ENCODE results near the gene B3GNT3. TPM values are rescaled to one million over a fixed set of nuclear protein-coding genes. Genes with fewer than 3 reads are reported as not detected.

The B3GNT3 gene
- total and polyA plus RNA-seq, 2 of the 13 experiments (the other 11 are each of a cell fraction or from before 2014, with no cell fraction given): 0.86 to 4.0 TPM

GRCh38 chr19:17754634-17755442, 40.1 kb upstream of the B3GNT3 start (continued):
- TF ChIP-seq ZBTB33 (CRISPR knock-in tag; IDR thresholded peaks at IDR 0.05) (peak; percentile 62; the same call in 1 of the 2 replicates), KLF6 (CRISPR knock-in tag; IDR thresholded peaks at IDR 0.05) (no peak)

GRCh38 chr19:17755443-17755890, 39.5 kb upstream of the B3GNT3 start:
- WGBS (ENCODE audit: low lambda C conversion rate): 90% methylated on average over 1 of the region's 1 CpG
- Histone ChIP-seq H3K4me1 (ENCODE audit: insufficient read depth, low read length) (peaks cover 38% of the 10 kb centered on the region), H4K20me1 (ENCODE audit: insufficient read depth, low read length) (no peaks in the 10 kb centered on the region), H3K9me3 (ENCODE audit: low read length) (no peaks in the 10 kb centered on the region), H3K4me2 (ENCODE audit: low read depth, low read length) (no peak overlapping the region), H3K9ac (ENCODE audit: insufficient read depth, low read depth, low read length) (no peak overlapping the region), H3K36me3 (replicated peaks in 1 of 2; ENCODE audit: control insufficient read depth in 1 of 2, insufficient read depth in 2 of 2, low read length in 2 of 2) (no peaks in the 10 kb centered on the region), H2AFZ (ENCODE audit: low read length) (no peak overlapping the region), H3K4me3 (replicated peaks in 1 of 3; ENCODE audit: insufficient read depth in 1 of 3, low read depth in 2 of 3, low read length in 3 of 3) (no peak overlapping the region), H3K79me2 (ENCODE audit: insufficient read depth, low read length) (no peaks in the 10 kb centered on the region), H3K27ac (ENCODE audit: extremely low read length, insufficient read depth, low read length) (no peak overlapping the region), H3K27me3 (ENCODE audit: control insufficient read depth in 1 of 2, insufficient read depth in 2 of 2, low read length in 2 of 2) (no peaks in the 10 kb centered on the region)
- DNase-seq (ENCODE audit: low spot score) (no peak), ATAC-seq (no peak), FAIRE-seq (no peak)
- TF ChIP-seq CHD2 (IDR thresholded peaks at IDR 0.05; ENCODE audit: low read depth, low read length) (no peak), ZSCAN22 (CRISPR knock-in tag; IDR thresholded peaks at IDR 0.05) (no peak), MAFF (IDR thresholded peaks at IDR 0.05; ENCODE audit: low read depth, low read length) (no peak), SMAD9 (CRISPR knock-in tag; IDR thresholded peaks at IDR 0.05) (no peak), KLF16 (CRISPR knock-in tag; IDR thresholded peaks at IDR 0.05) (no peak), BRD4 (CRISPR knock-in tag; IDR thresholded peaks at IDR 0.05) (no peak), ZNF138 (CRISPR knock-in tag; IDR thresholded peaks at IDR 0.05; ENCODE audit: low read depth) (no peak), FOXK1 (CRISPR knock-in tag; IDR thresholded peaks at IDR 0.05; ENCODE audit: borderline replicate concordance, low read depth) (no peak), NR3C1 (CRISPR knock-in tag; IDR thresholded peaks at IDR 0.05) (no peak), POGK (CRISPR knock-in tag; conservative IDR thresholded peaks at IDR 0.05) (no peak), POLR2AphosphoS5 (IDR thresholded peaks at IDR 0.05; ENCODE audit: low read depth, low read length) (no peak), ARID2 (CRISPR knock-in tag; IDR thresholded peaks at IDR 0.05; ENCODE audit: borderline replicate concordance) (no peak)
- ChIA-PET POLR2A (no interaction called here), CTCF (ENCODE audit: low intra/inter-chr PET ratio, low total read pairs) (no interaction called here)
- in situ Hi-C loops (cut with HindIII; ENCODE audit: extremely low pct_ligation_motif_present, low pct_unique_long_range_greater_than_20kb) (no loop called here), intact Hi-C loops (cut with micrococcal nuclease; ENCODE audit: unreplicated experiment) (no loop called here)
- no TSS peak for BruUV-seq (replicated peaks)

Data from HepG2 (cell line).